Ectodermal cell (in vitro differentiated cells): ENCODE measurements around the gene VPS11.
"Not testable (repeated sequence)": the region's sequence is repeated elsewhere in the genome, so short reads cannot be mapped to it uniquely, and the experiment has no call there.

Experiments
- H3K27ac ChIP-seq: 2 replicates; pipeline ENCODE4 v1.7.0; 2013; ENCODE audit warnings: mild to moderate bottlenecking, low read depth, low read length; ENCODE audit not compliant: insufficient read depth, poor library complexity, severe bottlenecking
- H3K27me3 ChIP-seq: 2 replicates; pipeline ENCODE4 v1.7.0; 2013; ENCODE audit warnings: mild to moderate bottlenecking, low read length; ENCODE audit not compliant: insufficient read depth, control insufficient read depth, poor library complexity, severe bottlenecking
- H3K36me3 ChIP-seq: one replicate; pipeline ENCODE4 v1.7.0; 2013; ENCODE audit warnings: low read length; ENCODE audit not compliant: control insufficient read depth, insufficient read depth
- H3K4me1 ChIP-seq: one replicate; pipeline ENCODE4 v1.7.0; 2013; ENCODE audit warnings: low read length; ENCODE audit not compliant: control insufficient read depth, insufficient read depth
- H3K4me3 ChIP-seq: 2 replicates; pipeline ENCODE4 v1.7.0; 2013; ENCODE audit warnings: low read depth, low read length, control low read depth; ENCODE audit not compliant: insufficient read depth
- H3K9me3 ChIP-seq: 2 replicates; pipeline ENCODE4 v1.7.0; 2013; ENCODE audit warnings: mild to moderate bottlenecking, low read length, moderate library complexity; ENCODE audit not compliant: control insufficient read depth
- WGBS, 2 experiments: methylation state at CpG; one replicate each; pipeline ENCODE4 v1.1.7; 2013; ENCODE audit warnings: missing lambda C conversion rate in 2 of 2; 5-methylcytosine and 5-hydroxymethylcytosine counted together

VPS11 gene

DNA sequence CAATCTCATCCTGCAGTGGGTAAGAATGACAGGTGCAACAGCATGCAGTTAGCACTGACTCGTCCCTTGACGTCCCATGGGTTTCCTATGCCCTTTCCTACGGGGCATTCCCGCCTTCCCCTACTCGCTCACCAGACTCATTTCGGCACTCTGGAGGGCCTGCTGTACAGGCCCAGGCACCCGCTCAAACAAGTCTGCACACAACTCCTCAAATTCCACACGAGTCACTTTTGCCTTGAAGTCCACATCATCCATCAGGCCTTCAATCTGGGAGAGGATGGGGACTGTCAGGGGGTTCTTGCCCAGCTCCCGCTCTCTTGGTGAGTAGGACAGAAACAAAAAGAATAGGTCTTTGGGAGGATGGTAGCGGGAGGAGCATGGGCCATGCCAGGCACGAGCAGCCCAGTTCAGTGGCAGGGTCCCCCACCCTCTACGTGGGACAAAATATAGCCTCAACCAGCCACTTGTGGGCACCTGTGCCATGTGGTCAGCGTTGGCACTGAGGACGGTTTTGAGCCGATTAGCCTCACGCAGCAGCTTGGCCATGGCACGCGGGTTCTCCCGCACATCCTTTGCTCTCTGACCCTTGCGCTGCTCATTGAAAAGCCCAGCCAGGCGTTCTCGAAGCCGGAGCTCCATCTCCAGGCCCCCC is 15.3 kb upstream of the VPS11 start:
- H3K36me3 ChIP-seq: peaks cover 59% of the 10 kb centered on the region
- 96% methylated on average over 23 of the region's 23 CpGs for WGBS, 2 experiments
- H3K4me3 ChIP-seq: no peak overlapping the region
- no peaks in the 10 kb centered on the region for H3K27me3 ChIP-seq
- no peaks in the 10 kb centered on the region for H3K4me1 ChIP-seq
- no peaks in the 10 kb centered on the region for H3K9me3 ChIP-seq
- H3K27ac ChIP-seq: no peak overlapping the region

DNA sequence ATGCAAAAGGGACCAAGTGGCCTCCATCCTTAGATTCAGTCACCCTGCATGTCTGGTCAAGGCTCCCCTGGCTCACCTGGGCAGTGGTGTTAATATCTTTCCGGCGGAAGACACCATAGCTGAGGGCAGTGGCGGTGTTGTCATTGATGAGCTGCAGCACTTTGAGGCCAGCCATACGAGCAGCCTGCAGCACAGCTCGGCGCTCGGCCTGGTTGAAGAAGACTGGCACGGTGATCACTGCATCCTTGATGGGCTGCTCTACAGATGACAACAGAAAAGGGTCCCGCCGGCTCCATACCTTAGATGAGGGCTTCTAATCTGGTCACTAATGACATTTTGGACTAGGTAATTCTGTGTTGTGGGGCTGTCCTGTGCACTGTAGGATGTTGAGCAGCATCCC is 13.2 kb upstream of the VPS11 start:
- Histone ChIP-seq H3K4me3 (no peak overlapping the region), H3K27me3 (no peaks in the 10 kb centered on the region), H3K4me1 (no peaks in the 10 kb centered on the region), H3K27ac (no peak overlapping the region), H3K36me3 (peaks cover 38% of the 10 kb centered on the region), H3K9me3 (no peaks in the 10 kb centered on the region)
- WGBS, 2 experiments: 96 to 98% methylated on average over 10 of the region's 10 CpGs

DNA sequence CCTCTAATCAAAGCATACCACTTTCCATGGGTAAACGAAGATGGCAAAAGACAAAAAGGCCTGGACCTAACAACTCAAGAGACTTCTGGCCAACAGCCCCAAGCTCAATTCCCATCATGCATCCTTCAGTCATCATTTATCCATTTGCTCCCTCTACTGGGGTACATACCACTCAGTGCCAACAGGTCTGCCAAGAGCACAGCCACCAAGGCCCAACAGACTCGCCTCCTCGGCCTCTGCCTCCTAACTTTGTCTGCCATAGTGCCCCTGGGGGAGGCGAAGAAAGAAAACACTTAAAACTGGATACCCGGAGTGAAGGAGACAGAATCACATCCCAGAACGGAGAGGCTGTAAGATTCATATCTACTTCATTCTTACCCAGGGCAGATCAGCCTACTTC is 11.7 kb upstream of the VPS11 start:
- H3K27ac ChIP-seq: no peak overlapping the region
- no peaks in the 10 kb centered on the region for H3K27me3 ChIP-seq
- no peaks in the 10 kb centered on the region for H3K4me1 ChIP-seq
- 62 to 70% methylated on average over 6 of the region's 6 CpGs for WGBS, 2 experiments
- no peaks in the 10 kb centered on the region for H3K9me3 ChIP-seq
- peak overlapping the region; percentile 92 for H3K4me3 ChIP-seq
- H3K36me3 ChIP-seq: peaks cover 30% of the 10 kb centered on the region

DNA sequence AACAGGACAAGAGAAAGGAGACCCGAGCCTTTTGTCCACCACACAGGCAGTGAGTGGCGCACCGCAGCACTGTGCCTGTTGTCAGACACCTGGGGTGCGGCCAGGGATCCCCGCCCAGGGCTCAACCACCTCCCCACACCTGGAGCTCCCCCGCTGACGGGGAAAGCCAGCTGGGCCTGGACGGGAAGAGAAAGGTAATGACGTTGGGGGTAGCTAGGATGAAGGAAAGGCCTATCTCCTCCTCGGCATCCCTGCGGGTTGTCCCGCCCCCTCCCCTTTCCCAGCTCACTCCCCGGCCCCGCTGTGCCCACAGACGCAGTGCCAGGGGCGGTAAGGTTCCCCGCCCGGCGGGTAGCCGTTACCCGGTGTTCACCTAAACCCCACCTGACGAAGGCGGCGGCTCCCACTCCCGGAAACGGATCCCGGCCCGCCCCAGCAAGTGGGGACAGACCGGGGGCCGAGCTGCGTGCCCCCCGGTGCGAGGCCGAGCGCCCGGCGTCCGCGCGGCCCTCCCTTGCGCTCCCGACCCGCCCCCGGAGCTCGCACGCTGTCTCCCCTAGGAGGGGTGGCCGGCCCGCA is 11.1 kb upstream of the VPS11 start:
- H3K27me3 ChIP-seq: no peaks in the 10 kb centered on the region
- H3K27ac ChIP-seq: peak overlapping the region; percentile 94
- H3K4me1 ChIP-seq: no peaks in the 10 kb centered on the region
- peaks cover 25% of the 10 kb centered on the region for H3K36me3 ChIP-seq
- no peaks in the 10 kb centered on the region for H3K9me3 ChIP-seq
- 0% methylated on average over 46 to 48 of the region's 48 CpGs for WGBS, 2 experiments
- H3K4me3 ChIP-seq: peak overlapping the region; percentile 92

DNA sequence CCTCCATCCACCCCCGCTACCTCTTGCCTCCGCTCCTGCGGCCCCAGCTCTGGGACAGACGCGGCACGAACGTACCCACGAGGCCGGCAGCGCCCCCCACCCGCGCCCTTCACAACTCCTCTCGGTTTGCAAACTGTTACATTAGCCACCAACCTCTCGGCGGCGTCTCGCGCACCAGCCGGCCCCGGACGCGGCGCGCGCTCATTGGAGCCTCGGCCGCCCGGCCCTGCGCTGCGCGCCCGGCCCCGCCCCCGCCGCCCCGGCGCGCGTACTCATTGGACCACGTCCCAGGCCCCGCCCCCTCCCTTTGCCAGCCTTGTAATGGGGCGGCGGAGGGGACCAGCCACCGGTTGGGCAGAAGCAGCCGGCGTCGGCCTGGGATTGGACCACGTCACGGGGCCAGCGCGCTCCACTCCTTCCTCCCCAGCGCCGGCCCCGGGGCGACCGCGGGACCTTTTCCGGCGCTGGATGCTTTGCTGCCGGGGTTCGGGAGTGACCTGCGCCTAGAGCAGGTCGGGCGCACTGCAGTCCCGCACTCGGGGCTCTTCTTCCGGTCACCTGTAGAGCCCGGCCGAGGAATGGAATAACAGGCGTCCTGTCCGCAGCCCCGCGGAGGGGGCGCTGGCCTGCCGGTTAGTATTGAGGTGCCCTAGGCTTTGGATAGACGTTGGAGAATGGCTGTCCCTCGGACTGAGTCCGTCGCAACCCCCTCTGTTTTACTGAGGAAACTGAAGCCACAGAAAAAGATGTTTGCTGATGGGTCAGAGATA is 10.4 kb upstream of the VPS11 start, which contains the start of gene HYOU1:
Gene HYOU1 (minus strand): TSS at position 206 of the 770 bp plus-strand sequence. CDS start 1,045 bp downstream, outside the sequence.
- H3K36me3 ChIP-seq: peaks cover 18% of the 10 kb centered on the region
- WGBS, 2 experiments: 0% methylated on average over 79 of the region's 79 CpGs
- no peaks in the 10 kb centered on the region for H3K9me3 ChIP-seq
- no peaks in the 10 kb centered on the region for H3K27me3 ChIP-seq
- peak within 1 kb of the TSS; percentile 92 for H3K4me3 ChIP-seq
- H3K4me1 ChIP-seq: no peaks in the 10 kb centered on the region
- H3K27ac ChIP-seq: peak within 1 kb of the TSS; percentile 94

DNA sequence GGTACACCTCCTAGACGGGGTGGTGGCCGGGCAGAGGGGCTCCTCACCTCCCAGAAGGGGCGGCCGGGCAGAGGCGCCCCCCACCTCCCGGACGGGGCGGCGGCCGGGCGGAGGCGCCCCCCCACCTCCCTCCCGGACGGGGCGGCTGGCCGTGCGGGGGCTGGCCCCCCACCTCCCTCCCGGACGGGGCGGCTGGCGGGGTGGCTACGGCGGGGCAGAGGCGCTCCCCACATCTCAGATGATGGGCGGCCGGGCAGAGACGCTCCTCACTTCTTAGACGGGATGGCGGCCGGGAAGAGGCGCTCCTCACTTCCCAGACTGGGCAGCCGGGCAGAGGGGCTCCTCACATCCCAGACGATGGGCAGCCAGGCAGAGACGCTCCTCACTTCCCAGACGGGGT is 8.5 kb upstream of the VPS11 start:
- not testable (repeated sequence) for H3K9me3 ChIP-seq, H3K4me1 ChIP-seq, H3K4me3 ChIP-seq, H3K27ac ChIP-seq, H3K36me3 ChIP-seq, H3K27me3 ChIP-seq
- WGBS, 2 experiments: 90 to 97% methylated on average over 26 to 29 of the region's 35 CpGs

DNA sequence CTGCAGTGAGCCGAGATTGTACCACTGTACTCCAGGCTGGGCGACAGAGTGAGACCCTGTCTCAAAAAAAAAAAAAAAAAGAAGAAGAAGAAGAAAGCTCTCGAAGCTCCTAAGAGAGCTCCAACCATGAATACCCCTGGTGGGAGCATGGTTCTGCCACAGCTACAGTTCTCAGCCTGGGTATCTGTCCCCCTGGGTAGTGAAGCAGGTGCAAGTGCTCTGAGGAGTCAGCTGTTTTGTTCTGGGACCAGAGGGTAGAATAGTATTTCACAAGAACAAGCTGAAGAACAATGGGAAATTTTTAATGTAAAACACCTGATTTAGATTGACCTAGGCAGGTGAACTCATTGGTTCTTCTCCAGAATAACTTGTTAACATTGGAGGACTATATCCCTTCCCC is 6.4 kb upstream of the VPS11 start:
- 87 to 89% methylated on average over 3 of the region's 3 CpGs for WGBS, 2 experiments
- Histone ChIP-seq H3K9me3 (no peaks in the 10 kb centered on the region), H3K4me3 (no peak overlapping the region), H3K27ac (no peak overlapping the region), H3K27me3 (no peaks in the 10 kb centered on the region), H3K4me1 (no peaks in the 10 kb centered on the region), H3K36me3 (no peaks in the 10 kb centered on the region)

DNA sequence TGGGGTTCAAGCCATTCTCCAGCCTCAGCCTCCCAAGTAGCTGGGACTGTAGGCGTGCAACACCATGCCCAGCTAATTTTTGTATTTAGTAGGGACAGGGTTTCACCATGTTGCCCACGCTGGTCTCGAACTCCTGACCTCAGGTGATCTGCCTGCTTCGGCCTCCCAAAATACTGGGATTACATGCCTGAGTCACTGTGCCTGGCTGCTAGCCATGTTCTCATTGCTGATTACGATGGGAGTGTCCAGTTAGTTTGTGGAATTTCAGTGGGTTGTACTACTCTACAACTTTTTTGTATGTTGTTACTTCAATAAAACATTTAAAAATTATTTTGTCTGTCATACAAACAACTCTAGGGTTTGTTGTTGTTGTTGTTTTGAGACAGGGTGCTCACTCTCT is 4.8 kb upstream of the VPS11 start:
- Histone ChIP-seq H3K4me3 (no peak overlapping the region), H3K36me3 (no peaks in the 10 kb centered on the region), H3K27ac (no peak overlapping the region), H3K9me3 (no peaks in the 10 kb centered on the region), H3K27me3 (no peaks in the 10 kb centered on the region), H3K4me1 (no peaks in the 10 kb centered on the region)
- 86 to 89% methylated on average over 5 of the region's 5 CpGs for WGBS, 2 experiments

DNA sequence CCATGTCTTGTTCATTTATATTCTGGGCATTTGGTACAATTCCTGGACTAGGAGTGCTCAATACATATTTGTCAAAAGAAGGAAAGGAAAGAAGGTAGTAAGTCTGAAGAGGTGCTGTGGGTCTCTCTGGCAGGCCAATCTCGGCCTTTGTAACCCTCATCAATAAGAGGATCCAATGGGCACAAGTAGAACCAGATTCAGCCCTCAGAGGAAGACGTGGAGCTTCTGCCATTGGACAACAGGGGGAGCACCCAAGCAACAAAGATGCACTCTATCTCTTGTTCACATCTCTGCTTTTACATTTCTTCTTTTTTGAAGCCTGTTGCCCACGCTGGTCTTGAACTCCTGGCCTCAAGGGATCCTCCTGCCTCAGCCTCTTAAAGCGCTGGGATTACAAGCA is 2.2 kb upstream of the VPS11 start:
- WGBS, 2 experiments: 55 to 58% methylated on average over 4 of the region's 4 CpGs
- Histone ChIP-seq H3K27ac (no peak overlapping the region), H3K4me1 (no peaks in the 10 kb centered on the region), H3K27me3 (no peaks in the 10 kb centered on the region), H3K4me3 (no peak overlapping the region), H3K36me3 (no peaks in the 10 kb centered on the region), H3K9me3 (no peaks in the 10 kb centered on the region)

DNA sequence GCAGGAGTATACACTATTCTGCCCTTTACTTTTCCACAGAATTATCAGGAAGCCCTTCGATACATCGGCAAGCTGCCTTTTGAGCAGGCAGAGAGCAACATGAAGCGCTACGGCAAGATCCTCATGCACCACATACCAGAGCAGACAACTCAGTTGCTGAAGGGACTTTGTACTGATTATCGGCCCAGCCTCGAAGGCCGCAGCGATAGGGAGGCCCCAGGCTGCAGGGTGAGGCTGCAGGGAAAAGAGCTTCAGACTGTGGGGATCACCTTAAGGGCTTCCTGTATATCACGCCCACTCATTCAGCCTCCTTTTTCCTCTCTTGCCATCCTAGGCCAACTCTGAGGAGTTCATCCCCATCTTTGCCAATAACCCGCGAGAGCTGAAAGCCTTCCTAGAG is 10.2 kb downstream of the VPS11 start:
- WGBS, 2 experiments: 96% methylated on average over 11 of the region's 11 CpGs

More for the DNA sequence above, 10.2 kb downstream of the VPS11 start:
- H3K4me1 ChIP-seq: no peaks in the 10 kb centered on the region
- peaks cover 51% of the 10 kb centered on the region for H3K36me3 ChIP-seq
- H3K9me3 ChIP-seq: no peaks in the 10 kb centered on the region
- no peaks in the 10 kb centered on the region for H3K27me3 ChIP-seq
- H3K4me3 ChIP-seq: no peak overlapping the region
- H3K27ac ChIP-seq: no peak overlapping the region
